HEK293 (cell line): ENCODE data around the gene COL13A1.

ENCODE experiments used
- CTCF ChIA-PET: fragments of 350-600 bp; formaldehyde crosslinking; extraction: SDS; loops from one replicate; lab custom pipeline; 2021; ENCODE audit warnings: antibody characterized with exemption; lab: Yijun Ruan, JAX
- POLR2A ChIA-PET: fragments of 300-600 bp; formaldehyde crosslinking; extraction: SDS; loops from one replicate; lab custom pipeline; 2020; ENCODE audit warnings: antibody characterized with exemption, inconsistent platforms; lab: Yijun Ruan, JAX
- H3K27ac ChIP-seq: fragments of 200-500 bp; sonication (Bioruptor generic); 2 replicates; pipeline ENCODE4 v1.5.1; 2014; ENCODE audit warnings: low read depth, low read length, control low read depth, inconsistent platforms; ENCODE audit errors: extremely low read depth
- H3K36me3 ChIP-seq, 2 experiments: fragments of 200-500 bp in 1 of 2; sonication (Bioruptor generic) in 1 of 2; 1 replicate in 1 of 2; 2 replicates in 1 of 2; pipeline ENCODE4 v1.5.1; 2014 to 2017; ENCODE audit warnings: inconsistent platforms in 2 of 2, low read length in 2 of 2; ENCODE audit not compliant: control insufficient read depth in 2 of 2, insufficient read depth in 1 of 2
- H3K4me1 ChIP-seq: fragments of 200-500 bp; sonication (Bioruptor generic); 2 replicates; pipeline ENCODE4 v1.5.1; 2014; ENCODE audit warnings: mild to moderate bottlenecking, low read length, inconsistent platforms; ENCODE audit not compliant: control insufficient read depth, insufficient read depth
- H3K4me3 ChIP-seq: 2 replicates; pipeline ENCODE4 v1.5.1; 2011; ENCODE audit warnings: low read depth, mild to moderate bottlenecking, control low read depth, low read length, moderate library complexity
- H3K9me3 ChIP-seq: fragments of 200-500 bp; sonication (Bioruptor generic); 2 replicates; pipeline ENCODE4 v1.5.1; 2014; ENCODE audit warnings: low read depth, low read length, inconsistent platforms; ENCODE audit not compliant: control insufficient read depth, insufficient read depth
- KLF8 ChIP-seq: fragments of 450-650 bp; formaldehyde crosslinking; IDR thresholded peaks from 2 replicates; pipeline ENCODE4 v1.5.1; 2016; ENCODE audit warnings: missing biosample characterization, missing genetic modification characterization
- ZBTB17 ChIP-seq: fragments of 450-650 bp; formaldehyde crosslinking; IDR thresholded peaks from 2 replicates; pipeline ENCODE4 v1.5.1; 2016; ENCODE audit warnings: missing biosample characterization, missing genetic modification characterization
- ZNF132 ChIP-seq: fragments of 450-650 bp; formaldehyde crosslinking; IDR thresholded peaks from 2 replicates; pipeline ENCODE4 v1.5.1; 2017; ENCODE audit warnings: missing biosample characterization, missing genetic modification characterization, borderline replicate concordance
- ZNF302 ChIP-seq: fragments of 450-650 bp; formaldehyde crosslinking; IDR thresholded peaks from 2 replicates; pipeline ENCODE4 v1.5.1; 2016; ENCODE audit warnings: missing biosample characterization, missing genetic modification characterization, low read depth
- ZNF341 ChIP-seq: fragments of 450-650 bp; formaldehyde crosslinking; IDR thresholded peaks from 2 replicates; pipeline ENCODE4; 2016; ENCODE audit warnings: low read depth, missing biosample characterization, missing genetic modification characterization
- ZNF654 ChIP-seq: fragments of 450-650 bp; formaldehyde crosslinking; IDR thresholded peaks from 2 replicates; pipeline ENCODE4 v1.5.1; 2016; ENCODE audit warnings: low read depth, missing biosample characterization, missing genetic modification characterization
- ZNF658 ChIP-seq: fragments of 450-650 bp; formaldehyde crosslinking; IDR thresholded peaks from 2 replicates; pipeline ENCODE4; 2016; ENCODE audit warnings: missing biosample characterization, missing genetic modification characterization
- ZNF677 ChIP-seq: fragments of 450-650 bp; IDR thresholded peaks from 2 replicates; pipeline ENCODE4 v1.5.0; 2018; ENCODE audit warnings: missing biosample characterization, mild to moderate bottlenecking, missing genetic modification characterization, moderate library complexity
- TF ChIP-seq, protein P1 (sequence below): fragments of 450-650 bp; formaldehyde crosslinking; IDR thresholded peaks from 2 replicates; pipeline ENCODE4 v1.5.1; 2016; ENCODE audit warnings: missing biosample characterization, missing genetic modification characterization
- TF ChIP-seq, protein P2 (sequence below): fragments of 450-650 bp; formaldehyde crosslinking; IDR thresholded peaks from 2 replicates; pipeline ENCODE4 v1.5.1; 2017; ENCODE audit warnings: missing biosample characterization, mild to moderate bottlenecking, missing genetic modification characterization, moderate library complexity
- TF ChIP-seq, protein P3 (sequence below): fragments of 450-650 bp; formaldehyde crosslinking; IDR thresholded peaks from 2 replicates; pipeline ENCODE4 v1.5.1; 2016; ENCODE audit warnings: missing biosample characterization, missing genetic modification characterization, borderline replicate concordance
- TF ChIP-seq, protein P4 (sequence below): fragments of 450-650 bp; formaldehyde crosslinking; IDR thresholded peaks from 2 replicates; pipeline ENCODE4 v1.5.1; 2016; ENCODE audit warnings: missing biosample characterization, missing genetic modification characterization
- TF ChIP-seq, protein P5 (sequence below): fragments of 450-650 bp; formaldehyde crosslinking; IDR thresholded peaks from 2 replicates; pipeline ENCODE4 v1.5.0; 2017; ENCODE audit warnings: missing biosample characterization, missing genetic modification characterization, borderline replicate concordance

COL13A1 gene

DNA sequence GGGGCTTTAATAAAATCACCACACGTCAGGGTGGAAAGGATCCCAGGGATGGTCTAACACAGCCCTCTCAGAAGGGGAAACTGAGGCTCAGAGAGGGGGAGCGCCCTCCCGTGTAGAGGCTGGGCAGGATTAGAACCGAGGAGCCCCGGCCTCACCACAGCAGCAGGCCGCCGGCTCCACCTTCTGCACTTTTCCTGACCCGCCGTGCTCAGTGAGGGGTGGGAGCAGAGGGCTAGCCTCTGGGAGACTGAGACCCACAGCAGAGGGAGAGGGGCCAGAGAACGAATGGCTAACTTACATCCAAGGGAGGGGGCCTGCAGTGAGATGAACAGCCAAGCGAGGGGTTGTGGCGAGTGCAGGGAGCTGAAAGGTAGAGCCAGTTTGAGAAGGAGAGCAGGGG lies 79.5 kb downstream of the COL13A1 start:
- ChIA-PET POLR2A (no interaction called here), CTCF (interaction anchor here (0.8 to 2.3 kb wide), 2 partner anchors 19 to 252 kb away, joined by 3 to 8 read pairs; no protein-coding TSS in a partner anchor)
- Histone ChIP-seq H3K9me3 (no peaks in the 10 kb centered on the region), H3K36me3 (no peaks in the 10 kb centered on the region), H3K27ac (no peak overlapping the region), H3K4me3 (no peak overlapping the region), H3K4me1 (no peaks in the 10 kb centered on the region)
- peak; percentile 78 for TF ChIP-seq ZNF341
- TF ChIP-seq, protein P1, sequence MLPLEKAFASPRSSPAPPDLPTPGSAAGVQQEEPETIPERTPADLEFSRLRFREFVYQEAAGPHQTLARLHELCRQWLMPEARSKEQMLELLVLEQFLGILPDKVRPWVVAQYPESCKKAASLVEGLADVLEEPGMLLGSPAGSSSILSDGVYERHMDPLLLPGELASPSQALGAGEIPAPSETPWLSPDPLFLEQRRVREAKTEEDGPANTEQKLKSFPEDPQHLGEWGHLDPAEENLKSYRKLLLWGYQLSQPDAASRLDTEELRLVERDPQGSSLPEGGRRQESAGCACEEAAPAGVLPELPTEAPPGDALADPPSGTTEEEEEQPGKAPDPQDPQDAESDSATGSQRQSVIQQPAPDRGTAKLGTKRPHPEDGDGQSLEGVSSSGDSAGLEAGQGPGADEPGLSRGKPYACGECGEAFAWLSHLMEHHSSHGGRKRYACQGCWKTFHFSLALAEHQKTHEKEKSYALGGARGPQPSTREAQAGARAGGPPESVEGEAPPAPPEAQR (tag by site-specific recombination) = no peak
- TF ChIP-seq, all 188 proteins: peak for 1

DNA sequence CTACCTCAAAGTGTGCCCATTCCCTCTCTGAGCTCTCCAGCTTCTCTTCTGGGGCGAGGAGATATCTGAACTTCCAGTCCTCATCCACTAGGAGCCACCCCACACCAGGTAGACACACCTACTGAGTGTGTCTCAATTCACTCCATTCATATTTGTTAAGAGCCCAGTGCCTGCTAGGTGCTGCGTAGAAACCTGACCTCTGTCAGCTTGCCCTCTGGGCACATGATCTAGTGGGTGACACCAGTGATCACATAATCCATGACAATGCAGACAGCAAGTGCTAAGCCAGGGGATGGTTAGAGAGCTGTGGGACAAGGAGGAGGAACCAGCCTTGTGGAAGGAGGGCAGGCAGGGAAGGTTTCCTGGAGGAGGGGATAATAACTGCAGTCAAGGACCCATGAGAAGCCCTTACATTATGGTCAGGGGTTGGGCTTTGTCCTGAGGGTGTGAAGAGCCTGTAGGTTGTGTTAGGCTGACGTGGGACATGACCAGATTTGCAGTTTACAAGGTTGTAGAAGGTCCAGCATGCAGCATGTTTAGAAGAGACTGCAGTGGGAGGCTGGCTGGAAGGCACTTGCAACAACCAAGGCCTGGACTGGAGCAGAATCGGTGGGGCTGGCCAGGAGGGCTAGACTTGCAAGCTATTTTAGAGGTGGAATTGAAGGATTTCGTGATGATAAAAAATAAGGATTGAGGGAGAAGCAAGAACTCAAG lies 81.8 kb downstream of the COL13A1 start:
- no peak overlapping the region for H3K4me3 ChIP-seq
- H3K4me1 ChIP-seq = no peaks in the 10 kb centered on the region
- H3K36me3 ChIP-seq = no peaks in the 10 kb centered on the region
- H3K27ac ChIP-seq = no peak overlapping the region
- ChIA-PET CTCF (interaction anchor here (0.6 to 2.8 kb wide), 12 partner anchors 15 to 246 kb away, joined by 3 to 21 read pairs (median 4); no protein-coding TSS in a partner anchor), POLR2A (no interaction called here)
- TF ChIP-seq, protein P2, sequence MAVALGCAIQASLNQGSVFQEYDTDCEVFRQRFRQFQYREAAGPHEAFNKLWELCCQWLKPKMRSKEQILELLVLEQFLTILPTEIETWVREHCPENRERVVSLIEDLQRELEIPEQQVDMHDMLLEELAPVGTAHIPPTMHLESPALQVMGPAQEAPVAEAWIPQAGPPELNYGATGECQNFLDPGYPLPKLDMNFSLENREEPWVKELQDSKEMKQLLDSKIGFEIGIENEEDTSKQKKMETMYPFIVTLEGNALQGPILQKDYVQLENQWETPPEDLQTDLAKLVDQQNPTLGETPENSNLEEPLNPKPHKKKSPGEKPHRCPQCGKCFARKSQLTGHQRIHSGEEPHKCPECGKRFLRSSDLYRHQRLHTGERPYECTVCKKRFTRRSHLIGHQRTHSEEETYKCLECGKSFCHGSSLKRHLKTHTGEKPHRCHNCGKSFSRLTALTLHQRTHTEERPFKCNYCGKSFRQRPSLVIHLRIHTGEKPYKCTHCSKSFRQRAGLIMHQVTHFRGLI (tag by site-specific recombination) = peak; percentile 37; the same call in 1 of the 2 replicates
- TF ChIP-seq ZNF677 (tag by site-specific recombination) (no peak), ZNF302 (no peak), ZNF654 (tag by site-specific recombination) (peak; percentile 47), ZNF132 (no peak), ZBTB17 (tag by site-specific recombination) (no peak), ZNF658 (tag by site-specific recombination) (no peak), KLF8 (tag by site-specific recombination) (no peak)
- TF ChIP-seq, protein P3, sequence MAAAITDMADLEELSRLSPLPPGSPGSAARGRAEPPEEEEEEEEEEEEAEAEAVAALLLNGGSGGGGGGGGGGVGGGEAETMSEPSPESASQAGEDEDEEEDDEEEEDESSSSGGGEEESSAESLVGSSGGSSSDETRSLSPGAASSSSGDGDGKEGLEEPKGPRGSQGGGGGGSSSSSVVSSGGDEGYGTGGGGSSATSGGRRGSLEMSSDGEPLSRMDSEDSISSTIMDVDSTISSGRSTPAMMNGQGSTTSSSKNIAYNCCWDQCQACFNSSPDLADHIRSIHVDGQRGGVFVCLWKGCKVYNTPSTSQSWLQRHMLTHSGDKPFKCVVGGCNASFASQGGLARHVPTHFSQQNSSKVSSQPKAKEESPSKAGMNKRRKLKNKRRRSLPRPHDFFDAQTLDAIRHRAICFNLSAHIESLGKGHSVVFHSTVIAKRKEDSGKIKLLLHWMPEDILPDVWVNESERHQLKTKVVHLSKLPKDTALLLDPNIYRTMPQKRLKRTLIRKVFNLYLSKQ (tag by site-specific recombination) = no peak
- TF ChIP-seq, protein P4, sequence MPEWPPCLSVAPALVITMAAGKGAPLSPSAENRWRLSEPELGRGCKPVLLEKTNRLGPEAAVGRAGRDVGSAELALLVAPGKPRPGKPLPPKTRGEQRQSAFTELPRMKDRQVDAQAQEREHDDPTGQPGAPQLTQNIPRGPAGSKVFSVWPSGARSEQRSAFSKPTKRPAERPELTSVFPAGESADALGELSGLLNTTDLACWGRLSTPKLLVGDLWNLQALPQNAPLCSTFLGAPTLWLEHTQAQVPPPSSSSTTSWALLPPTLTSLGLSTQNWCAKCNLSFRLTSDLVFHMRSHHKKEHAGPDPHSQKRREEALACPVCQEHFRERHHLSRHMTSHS (tag by site-specific recombination) = no peak
- TF ChIP-seq, protein P5, sequence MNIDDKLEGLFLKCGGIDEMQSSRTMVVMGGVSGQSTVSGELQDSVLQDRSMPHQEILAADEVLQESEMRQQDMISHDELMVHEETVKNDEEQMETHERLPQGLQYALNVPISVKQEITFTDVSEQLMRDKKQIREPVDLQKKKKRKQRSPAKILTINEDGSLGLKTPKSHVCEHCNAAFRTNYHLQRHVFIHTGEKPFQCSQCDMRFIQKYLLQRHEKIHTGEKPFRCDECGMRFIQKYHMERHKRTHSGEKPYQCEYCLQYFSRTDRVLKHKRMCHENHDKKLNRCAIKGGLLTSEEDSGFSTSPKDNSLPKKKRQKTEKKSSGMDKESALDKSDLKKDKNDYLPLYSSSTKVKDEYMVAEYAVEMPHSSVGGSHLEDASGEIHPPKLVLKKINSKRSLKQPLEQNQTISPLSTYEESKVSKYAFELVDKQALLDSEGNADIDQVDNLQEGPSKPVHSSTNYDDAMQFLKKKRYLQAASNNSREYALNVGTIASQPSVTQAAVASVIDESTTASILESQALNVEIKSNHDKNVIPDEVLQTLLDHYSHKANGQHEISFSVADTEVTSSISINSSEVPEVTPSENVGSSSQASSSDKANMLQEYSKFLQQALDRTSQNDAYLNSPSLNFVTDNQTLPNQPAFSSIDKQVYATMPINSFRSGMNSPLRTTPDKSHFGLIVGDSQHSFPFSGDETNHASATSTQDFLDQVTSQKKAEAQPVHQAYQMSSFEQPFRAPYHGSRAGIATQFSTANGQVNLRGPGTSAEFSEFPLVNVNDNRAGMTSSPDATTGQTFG (tag by site-specific recombination) = no peak
- H3K9me3 ChIP-seq = no peaks in the 10 kb centered on the region
